ENCODE measurements around the gene NANOS2.

The NANOS2 gene

GRCh38 chr19:45913874-45914830 is at the start of gene NANOS2:
Gene NANOS2 (minus strand): TSS chr19:45914778. CDS start chr19:45914693, 85 bp downstream.
- DNase-seq = no peak

- DNase-seq = no peak
Measured at GRCh38 chr19:45962021-45962420, 47.4 kb upstream of the NANOS2 start.

- no peak for DNase-seq
Measured at GRCh38 chr19:45960595-45961235, 46.1 kb upstream of the NANOS2 start.

- DNase-seq = no peak
Measured at GRCh38 chr19:45959517-45960025, 45.0 kb upstream of the NANOS2 start.

GRCh38 chr19:45958769-45959516 is 44.4 kb upstream of the NANOS2 start:
- no peak for DNase-seq

DNA sequence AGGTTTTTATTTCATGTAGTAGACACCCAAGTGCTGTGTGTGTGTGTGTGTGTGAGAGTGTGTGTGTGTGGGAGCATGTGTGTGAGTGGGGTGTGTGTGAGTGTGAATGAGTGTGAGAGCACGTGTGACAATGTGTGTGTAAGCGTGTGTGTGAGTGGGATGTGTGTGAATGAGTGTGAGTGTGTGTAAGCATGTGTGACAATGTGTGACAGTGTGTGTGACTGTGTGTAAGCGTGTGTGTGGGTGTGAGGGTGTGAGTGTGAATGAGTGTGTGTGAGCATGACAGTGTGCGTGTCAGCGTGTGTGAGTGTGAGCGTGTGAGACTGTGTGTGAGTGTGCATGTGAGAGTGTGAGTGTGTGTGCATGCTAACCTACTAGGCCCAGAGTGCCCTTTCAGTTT is 43.7 kb upstream of the NANOS2 start:
- DNase-seq = no peak

DNA sequence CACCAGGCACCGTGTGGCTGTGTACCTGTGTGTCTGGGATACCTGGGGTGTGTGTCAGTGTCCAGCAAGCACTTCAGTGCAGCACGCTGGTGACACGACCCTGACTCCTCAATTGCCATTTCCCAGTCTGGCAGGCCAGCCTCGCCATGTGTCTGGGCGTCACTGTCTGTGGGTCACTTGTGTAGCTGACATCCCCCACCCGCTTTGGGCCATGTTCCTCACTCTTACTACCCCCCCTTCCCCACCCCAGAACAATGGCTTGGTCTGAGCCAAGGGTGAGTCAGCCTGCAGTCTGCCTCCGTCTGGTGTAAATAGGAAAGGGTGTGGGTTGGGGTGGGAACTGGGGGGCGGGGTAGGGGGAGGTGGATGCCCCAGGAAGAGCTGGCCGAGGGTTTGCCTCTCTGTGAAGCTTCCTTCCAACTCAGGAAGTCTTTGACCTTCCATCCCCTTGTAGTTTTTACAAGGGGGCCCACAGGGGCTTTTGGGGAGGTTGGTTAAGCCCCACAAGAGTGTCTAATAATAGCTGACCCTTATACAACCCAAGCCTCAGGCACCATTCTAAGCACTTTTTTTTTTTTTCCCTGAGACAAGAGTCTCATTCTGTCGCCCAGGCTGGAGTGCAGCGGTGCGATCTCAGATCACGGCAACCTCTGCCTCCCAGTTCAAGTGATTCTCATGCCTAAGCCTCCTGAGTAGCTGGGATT is 41.5 kb upstream of the NANOS2 start:
- DNase-seq = no peak

DNA sequence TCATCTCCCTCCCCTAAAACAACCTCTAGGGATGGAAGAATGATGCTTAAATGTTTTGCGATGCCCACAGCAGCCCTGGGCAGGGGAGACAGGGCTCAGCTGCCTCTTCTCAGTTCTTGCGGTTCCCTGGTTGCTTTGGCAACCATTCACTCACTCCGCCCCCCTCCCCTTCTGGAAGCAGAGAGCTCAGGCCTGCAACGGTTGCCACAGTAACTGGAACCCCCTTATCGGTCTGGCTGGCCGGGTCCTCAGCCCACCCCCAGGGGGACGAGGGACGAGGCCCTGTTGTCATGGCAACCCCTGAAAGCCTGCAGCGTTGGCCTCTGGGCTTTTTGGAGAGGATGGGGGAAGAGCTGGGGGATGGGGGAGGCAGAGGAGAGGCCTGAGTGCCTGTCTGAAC is 39.6 kb upstream of the NANOS2 start:
- no peak for DNase-seq

DNA sequence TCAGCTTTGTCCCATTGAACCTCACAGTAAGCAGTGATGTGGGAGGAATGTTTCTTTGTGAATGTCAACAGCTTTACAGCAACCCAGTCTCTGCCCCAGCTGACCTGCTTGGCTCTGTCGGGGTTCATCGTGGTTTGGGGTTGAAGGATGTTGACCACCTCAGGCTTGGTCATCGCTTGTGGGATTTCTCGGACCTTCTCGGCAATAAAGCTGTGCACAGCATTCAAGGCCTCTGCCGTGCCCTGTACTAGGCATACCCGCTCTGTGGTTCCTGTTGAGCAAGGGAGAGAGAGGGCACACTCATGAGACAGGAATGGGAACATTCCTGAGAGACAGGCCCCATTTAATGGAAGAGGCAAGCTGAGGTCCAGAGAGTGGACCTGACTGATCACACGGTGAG is 39.1 kb upstream of the NANOS2 start:
- no peak for DNase-seq

GRCh38 chr19:45952686-45953505 is 38.3 kb upstream of the NANOS2 start:
- DNase-seq = peak; percentile 34

DNA sequence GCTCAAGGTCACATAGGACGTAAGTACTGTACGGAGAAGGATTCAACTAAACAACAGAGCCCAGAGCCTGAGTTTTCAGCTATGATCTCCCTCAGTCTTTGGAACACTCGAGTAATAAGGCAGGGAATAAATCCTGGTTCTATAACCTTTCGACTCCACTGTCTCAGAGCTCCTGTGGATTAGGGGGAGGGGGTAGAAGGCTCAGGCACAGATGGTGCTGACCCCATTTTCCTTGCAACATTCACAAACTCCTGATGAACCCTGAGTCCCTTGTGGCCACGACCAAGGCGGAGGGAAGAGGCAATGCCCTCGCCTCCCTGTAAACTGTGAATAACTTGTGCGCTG is 37.7 kb upstream of the NANOS2 start:
- DNase-seq = no peak

DNA sequence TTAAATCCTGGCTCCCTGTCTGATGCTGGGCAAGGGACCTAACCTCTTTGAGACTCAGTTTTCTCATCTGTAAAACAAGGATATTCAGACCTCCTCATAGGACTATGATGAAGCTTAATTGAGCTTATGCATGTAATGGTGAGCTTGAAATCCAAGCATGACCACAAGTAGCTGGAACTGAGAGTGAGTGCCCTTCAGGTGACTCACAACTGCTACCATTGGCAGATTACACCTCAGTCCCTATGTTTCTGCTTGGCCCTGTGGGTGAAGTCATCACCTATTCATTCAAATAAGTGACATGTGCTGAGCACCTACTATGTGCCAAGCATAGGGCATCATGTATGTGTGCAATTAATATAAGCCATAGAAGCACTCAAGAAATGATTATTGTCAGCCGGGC is 33.3 kb upstream of the NANOS2 start:
- no peak for DNase-seq

DNA sequence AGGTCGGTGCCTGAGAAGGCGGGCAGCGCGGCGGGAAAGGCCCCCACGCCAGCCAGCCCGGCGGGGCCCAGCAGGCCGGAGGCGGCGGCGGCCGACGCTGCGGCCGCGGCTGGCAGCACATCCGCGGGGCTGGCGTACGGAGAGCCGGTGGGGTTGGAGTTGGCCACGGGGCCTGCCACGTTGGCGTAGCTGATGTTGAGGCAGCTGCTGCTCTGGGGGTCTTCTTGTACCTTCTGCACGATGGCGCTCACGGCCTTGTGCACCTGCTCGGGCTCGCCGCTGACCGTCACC is 25.9 kb upstream of the NANOS2 start:
- no peak for DNase-seq

- DNase-seq = no peak
Measured at GRCh38 chr19:45939792-45940514, 25.4 kb upstream of the NANOS2 start.

DNA sequence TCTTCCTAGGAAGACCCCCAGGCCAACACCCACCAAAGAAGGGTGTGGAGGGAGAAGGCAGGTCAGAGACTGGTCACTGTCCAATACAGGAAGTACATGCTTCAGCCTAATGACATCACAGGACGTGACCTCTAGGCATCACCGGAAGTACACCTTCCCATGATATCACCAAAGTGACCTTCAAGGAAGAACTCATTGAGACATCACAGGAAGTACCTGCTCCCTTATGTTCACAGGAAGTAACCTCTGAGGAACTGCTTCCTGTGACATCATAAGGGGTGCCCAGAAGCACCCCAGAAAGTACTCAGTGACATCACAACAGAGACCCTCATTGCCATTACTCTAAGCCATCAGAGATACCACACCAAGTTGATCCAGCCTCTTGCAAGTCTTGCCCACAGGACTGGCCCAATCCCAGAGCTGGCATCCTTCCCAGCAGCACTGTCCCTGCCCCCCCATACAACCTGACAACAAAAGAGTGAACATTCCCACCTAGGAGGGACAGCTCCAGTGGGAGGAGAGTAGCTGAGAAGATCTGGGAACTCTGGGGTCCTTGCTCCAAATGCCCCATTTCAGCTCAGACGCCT is 24.2 kb upstream of the NANOS2 start:
- DNase-seq = no peak

DNA sequence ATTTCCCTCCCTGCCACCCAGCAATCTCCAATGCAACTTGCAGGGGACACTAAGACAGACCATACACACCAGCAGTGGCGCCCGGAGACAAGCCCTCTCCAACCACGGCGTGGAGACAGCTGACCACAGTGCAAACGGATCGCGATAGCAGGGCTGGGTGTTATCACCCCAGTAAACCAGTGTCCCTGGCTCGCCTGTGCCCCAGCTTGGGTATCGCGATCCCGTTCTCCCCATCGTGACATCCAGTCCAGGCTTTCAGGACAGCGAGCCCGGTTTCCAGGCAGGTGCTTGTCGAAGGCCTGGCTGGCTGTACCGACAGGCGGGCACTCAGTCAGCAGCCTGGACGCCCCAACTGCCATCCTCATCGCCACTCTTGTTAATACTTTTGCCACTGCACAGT is 20.7 kb upstream of the NANOS2 start:
- DNase-seq = no peak

DNA sequence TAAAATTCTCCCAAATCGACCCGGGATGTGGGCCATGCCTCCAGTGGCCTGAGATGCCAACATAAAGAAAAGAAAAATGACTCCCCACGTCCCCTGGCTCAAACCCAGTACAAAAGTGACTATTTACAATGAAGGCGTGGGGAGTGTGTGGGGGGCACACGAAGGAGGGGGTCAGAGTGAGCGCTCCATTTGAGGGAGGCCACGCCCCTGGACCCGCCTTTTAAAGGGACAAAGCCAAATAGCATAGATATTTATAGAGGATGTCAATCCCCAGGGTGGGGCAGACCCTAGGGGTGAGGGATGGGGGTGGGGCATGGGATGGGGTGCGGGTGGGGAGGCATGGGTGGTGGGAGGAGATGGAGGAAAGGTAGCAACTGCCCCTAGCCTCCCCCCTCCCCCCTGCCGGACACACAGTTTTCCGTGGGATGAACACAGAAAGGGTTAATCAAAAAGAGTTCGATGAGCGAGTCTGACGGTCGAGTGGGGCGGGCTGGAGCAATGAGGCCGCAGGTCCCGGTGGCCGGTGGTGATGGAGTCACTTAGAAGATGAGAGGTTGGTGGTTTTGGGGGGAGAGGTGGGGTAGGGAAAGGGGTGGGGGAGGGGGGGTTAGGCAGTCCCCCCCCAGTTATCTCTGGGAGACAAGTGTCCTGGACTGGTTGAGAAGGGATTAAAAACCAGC is 20.1 kb upstream of the NANOS2 start:
- DNase-seq = no peak

- DNase-seq = no peak
Measured at GRCh38 chr19:45933759-45934158, 19.2 kb upstream of the NANOS2 start.

GRCh38 chr19:45931055-45931454 is 16.5 kb upstream of the NANOS2 start:
- DNase-seq = no peak

- DNase-seq = no peak
Measured at GRCh38 chr19:45929247-45929646, 14.7 kb upstream of the NANOS2 start.

Data from activated naive CD4-positive, alpha-beta T cell treated with Interleukin-2 at 50 U/mL for 16 hours (primary cell).